GM18951 (cell line): Measurements from ENCODE around the gene CENPX.

ENCODE experiments used
- POLR2A ChIP-seq: IDR thresholded peaks from 4 replicates; pipeline ENCODE4 v1.6.1; 2011; ENCODE audit warnings: mild to moderate bottlenecking; ENCODE audit not compliant: insufficient read length, insufficient read depth; ENCODE audit errors: extremely low read depth
- in situ Hi-C: fragments of 300-500 bp; cut with MboI; formaldehyde crosslinking; loops from one replicate; pipeline ENCODE4 v1.12.0; 2022; ENCODE audit warnings: low sequenced_read_pairs, mixed read lengths, inconsistent platforms; ENCODE audit not compliant: unreplicated experiment

Gene CENPX

DNA sequence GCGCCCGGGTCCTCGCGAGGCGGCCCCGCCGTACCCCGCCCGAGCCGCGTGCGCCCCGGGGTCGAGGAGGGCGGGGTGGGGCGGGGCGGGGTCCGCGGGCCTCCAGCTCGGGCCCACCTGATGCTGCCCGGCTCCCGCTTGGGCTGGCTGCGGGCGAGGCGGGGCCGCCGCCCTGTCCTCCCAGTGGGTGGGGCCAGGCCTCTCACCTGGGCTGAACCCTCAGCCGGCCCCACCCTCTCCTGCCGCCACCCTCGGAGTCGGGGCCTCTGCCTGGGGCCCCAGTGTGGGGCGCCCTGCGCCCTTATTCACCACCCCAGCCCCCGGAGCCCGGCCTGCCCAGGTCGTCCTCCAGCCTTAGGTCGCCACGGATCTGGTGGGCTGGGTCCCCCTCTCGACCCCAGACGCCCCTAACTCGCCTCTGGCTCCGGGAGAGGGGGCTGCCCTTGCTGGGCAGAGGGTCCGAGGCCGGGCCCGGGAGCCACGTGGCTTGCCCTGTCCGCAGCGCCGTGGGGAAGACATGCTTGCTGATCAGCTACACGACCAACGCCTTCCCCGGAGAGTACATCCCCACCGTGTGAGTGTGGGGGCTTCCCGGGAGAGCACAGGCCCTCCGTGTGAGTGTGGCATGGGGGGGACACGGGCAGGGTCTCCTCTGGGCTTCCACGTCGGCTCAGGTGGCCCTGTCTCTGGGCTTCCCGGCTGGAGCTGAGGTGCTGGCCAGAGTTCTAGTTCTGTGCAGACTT is 9.4 kb upstream of the CENPX start:
- TF ChIP-seq POLR2A: no peak
- in situ Hi-C loops: loop anchor here (25.0 kb wide), 1 partner anchor 130 kb away; no protein-coding TSS in a partner anchor

GRCh38 chr17:82031303-82031884 is 8.7 kb upstream of the CENPX start, which contains the start of gene RAC3:
RAC3 (plus strand) TSS chr17:82031678; CDS start chr17:82031762, 84 bp downstream.
- TF ChIP-seq POLR2A: no peak
- in situ Hi-C loops: loop anchor here (25.0 kb wide), 1 partner anchor 131 kb away; no protein-coding TSS in a partner anchor

GRCh38 chr17:82030470-82031302 is 8.0 kb upstream of the CENPX start:
- in situ Hi-C loops: loop anchor here (25.0 kb wide), 1 partner anchor 132 kb away; no protein-coding TSS in a partner anchor
- TF ChIP-seq POLR2A: peak; percentile 18

DNA sequence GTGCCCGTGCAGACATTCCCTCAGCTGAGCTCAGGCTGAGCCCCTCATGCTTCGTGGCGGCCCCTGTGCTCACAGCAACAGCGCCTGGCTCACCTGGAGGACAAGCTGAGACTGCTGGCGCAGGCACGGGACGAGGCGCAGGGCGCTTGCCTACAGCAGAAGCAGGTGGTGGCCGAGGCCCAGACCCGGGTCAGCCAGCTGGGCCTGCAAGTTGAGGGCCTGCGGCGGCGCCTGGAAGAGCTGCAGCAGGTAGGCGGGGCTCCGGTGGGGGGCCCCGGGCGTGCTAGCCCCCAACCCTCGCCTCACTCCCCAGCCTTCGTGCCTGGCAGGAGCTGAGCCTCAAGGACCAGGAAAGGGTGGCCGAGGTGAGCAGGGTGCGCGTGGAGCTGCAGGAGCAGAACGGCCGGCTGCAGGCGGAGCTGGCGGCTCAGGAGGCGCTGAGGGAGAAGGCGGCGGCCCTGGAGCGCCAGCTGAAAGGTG is 7.4 kb upstream of the CENPX start:
- in situ Hi-C loops: loop anchor here (25.0 kb wide), 1 partner anchor 132 kb away; no protein-coding TSS in a partner anchor
- TF ChIP-seq POLR2A: no peak

DNA sequence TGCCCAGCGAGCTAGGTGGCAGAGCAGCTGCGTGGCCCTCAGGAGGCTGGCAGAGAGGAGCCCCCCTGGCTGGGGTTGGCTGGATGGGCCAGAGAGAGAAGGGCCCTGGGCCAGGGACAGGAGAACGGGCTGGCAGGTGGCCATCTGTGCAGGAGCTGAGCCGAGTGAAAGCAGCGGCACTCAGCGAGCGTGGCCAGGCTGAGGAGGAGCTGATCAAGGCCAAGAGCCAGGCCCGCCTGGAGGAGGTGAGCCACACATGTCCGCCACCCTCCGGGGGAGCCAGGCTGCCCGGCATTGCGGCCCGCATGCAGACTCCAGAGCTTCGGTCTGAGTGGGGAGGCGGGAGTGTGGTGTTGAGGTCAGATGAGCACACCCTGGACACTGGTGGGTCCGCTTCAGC is 6.7 kb upstream of the CENPX start:
- TF ChIP-seq POLR2A: no peak

DNA sequence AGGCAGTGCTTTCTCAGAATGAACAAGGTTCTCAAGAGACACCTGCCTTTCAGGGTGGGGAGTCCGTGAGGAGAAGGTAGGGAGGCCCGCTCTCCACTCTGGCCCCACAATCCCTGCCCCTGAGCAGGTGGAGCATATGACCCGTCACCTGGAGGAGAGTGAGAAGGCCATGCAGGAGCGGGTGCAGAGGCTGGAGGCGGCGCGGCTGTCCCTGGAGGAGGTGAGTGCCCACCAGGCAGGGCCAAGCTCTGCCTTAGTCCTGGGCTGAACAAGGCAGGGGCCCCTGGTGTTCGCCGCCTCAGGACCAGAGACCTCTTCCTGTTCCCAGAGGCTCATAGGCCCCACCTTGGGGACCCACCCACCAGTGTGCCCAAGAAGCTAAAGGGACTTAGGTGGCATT is 6.3 kb upstream of the CENPX start:
- in situ Hi-C loops: loop anchor here (25.0 kb wide), 1 partner anchor 133 kb away; no protein-coding TSS in a partner anchor

More for the DNA sequence above, 6.7 kb upstream of the CENPX start:
- in situ Hi-C loops: loop anchor here (25.0 kb wide), 1 partner anchor 133 kb away; no protein-coding TSS in a partner anchor

DNA sequence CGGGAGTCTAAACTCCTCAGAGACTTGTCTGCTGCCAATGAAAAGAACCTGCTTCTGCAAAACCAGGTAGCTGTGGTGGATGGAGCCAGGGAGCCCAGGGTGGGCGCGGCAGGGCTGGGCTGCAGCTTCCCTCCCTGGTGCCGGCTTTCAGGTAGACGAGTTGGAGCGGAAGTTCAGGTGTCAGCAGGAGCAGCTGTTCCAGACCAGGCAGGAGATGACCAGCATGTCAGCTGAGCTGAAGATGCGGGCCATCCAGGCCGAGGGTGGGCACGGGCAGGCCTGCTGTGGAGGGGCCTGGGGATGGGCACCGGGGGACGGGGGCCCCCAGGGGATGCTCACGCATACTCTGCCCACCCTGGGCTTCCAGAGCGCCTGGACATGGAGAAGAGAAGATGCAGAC is 5.6 kb upstream of the CENPX start:
- no peak for TF ChIP-seq POLR2A
- in situ Hi-C loops: loop anchor here (25.0 kb wide), 1 partner anchor 134 kb away; no protein-coding TSS in a partner anchor

More for the DNA sequence above, 6.3 kb upstream of the CENPX start:
- TF ChIP-seq POLR2A: no peak

DNA sequence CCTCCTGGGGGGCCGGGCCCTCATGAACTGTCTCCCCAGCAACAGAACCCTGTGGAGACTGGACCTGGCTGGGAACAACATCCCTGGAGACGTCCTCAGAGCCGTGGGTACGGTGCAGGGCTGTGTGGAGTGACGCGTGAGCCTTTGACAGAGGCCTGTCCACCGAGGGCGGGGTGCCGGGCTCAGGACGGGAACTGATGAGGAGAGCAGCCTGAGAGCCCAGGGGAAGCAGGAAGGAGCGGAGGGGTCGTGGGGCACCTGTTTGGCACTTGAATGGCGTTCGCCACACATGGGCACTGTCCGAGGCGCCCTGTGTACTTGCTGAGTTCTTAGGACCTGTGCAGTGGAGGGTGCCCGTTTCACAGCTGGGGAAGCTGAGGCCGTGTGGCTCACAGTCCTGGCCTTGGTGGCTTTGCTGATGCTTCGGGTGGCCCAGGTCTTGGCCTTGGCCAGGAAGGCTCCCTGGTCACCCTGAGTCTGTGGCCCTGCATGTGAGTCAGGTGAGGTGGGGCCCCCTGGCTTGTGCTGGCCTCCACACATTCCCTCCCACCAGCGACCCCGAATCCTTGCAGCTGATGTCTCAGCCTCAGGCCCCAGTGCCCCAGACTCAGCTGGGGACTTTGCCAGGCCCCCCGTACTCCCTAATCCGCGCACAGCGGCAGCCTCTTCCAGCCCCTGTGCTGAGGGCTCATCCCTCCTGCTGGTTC is 2.9 kb upstream of the CENPX start:
- no peak for TF ChIP-seq POLR2A
- in situ Hi-C loops: loop anchor here (25.0 kb wide), 1 partner anchor 137 kb away; no protein-coding TSS in a partner anchor

GRCh38 chr17:82024859-82025258 is 2.2 kb upstream of the CENPX start:
- in situ Hi-C loops: loop anchor here (25.0 kb wide), 1 partner anchor 137 kb away; no protein-coding TSS in a partner anchor
- no peak for TF ChIP-seq POLR2A

DNA sequence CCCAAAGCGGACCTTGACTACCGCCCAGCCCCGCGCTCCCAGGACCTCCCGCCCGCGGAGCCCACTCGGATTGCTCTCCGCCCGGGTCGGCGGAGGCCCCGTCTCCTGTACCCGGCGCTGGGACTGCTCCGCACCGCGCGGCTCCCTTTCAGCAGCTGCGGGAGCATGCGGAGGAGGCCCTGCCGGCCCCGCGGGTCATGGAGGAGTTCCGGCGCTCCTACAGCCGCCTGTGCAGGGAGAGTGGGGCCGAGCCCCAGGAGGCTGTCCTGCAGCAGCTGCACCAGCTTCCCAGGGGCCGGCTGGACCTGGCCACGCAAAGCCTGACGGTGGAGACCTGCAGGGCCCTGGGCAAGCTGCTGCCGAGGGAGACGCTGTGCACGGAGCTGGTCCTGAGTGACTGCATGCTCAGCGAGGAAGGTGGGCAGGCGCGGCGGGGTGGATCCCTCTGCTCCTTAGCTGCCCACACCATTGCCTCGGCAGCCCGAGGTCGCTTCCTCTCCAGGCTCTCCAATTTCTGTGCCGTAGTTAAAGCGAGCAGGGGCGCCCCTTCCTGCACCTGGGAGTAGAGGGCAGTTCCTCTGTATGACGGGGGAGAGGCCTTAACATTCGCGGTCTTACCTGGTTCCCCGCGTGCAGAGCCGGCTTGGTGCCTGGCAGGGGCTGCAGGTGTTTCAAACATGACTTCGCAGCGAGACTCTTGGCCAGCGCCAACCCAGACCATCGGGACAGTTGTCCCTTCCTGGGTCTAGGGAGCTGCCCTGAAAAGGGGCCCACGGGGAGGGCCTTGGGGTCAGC is 966 bp upstream of the CENPX start:
- TF ChIP-seq POLR2A: peak; percentile 19
- in situ Hi-C loops: no loop called here

- no peak for TF ChIP-seq POLR2A
- in situ Hi-C loops: no loop called here
These were observed 336 bp upstream of the CENPX start, which contains the start of gene LRRC45 for GRCh38 chr17:82022981-82023446. LRRC45 (plus strand) TSS chr17:82023305; CDS start chr17:82023644, 339 bp downstream.
